HG02943 (cell line): ENCODE results near the gene PREPL.

Experiments
- ATAC-seq: cut with Tn5 transposase; IDR thresholded peaks from one replicate; pipeline ENCODE4 v1.9.1; 2021; ENCODE audit warnings: mild to moderate bottlenecking, low read depth, moderate library complexity; ENCODE audit not compliant: unreplicated experiment

Gene PREPL

GRCh38 chr2:44297431-44297830, 63.9 kb downstream of the PREPL start:
- ATAC-seq = no peak

DNA sequence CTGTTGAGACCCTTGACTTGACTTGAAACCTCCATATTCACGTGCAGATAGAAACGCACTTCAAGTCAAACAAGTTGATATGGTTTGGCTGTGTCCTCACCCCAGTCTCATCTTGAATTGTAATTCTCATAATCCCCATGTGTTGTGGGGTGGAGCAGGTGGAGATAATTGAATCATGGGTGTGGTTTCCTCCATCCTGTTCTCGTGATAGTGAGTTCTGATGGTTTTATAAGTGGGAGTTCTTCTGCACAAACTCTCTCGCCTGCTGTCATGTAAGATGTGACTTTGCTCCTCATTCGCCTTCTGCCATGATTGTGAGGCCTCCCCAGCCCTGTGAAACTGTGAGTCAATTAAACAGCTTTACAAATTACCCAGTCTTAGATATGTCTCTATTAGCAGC, 64.6 kb downstream of the PREPL start:
- no peak for ATAC-seq

GRCh38 chr2:44295633-44296359, 65.5 kb downstream of the PREPL start:
- ATAC-seq = no peak

DNA sequence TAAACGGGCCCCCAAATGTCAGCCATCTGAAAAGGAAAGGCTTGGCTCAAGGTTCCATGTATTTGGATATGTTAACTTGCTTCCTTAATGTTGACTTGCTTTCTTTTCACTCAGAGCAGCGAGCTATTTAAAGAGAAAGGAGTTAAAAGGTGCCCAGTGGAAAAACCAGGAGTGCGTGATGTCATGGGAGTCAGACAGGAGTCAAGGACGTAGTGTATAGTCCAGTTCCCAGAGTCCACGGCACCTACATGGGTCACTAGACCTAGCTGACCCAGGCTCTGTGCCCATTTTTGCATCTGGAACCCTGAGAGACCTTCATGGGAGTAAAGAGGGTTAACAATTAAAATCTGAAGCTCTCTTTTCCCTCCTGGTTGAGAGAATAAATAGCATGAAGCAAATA, 66.2 kb downstream of the PREPL start:
- ATAC-seq = no peak

DNA sequence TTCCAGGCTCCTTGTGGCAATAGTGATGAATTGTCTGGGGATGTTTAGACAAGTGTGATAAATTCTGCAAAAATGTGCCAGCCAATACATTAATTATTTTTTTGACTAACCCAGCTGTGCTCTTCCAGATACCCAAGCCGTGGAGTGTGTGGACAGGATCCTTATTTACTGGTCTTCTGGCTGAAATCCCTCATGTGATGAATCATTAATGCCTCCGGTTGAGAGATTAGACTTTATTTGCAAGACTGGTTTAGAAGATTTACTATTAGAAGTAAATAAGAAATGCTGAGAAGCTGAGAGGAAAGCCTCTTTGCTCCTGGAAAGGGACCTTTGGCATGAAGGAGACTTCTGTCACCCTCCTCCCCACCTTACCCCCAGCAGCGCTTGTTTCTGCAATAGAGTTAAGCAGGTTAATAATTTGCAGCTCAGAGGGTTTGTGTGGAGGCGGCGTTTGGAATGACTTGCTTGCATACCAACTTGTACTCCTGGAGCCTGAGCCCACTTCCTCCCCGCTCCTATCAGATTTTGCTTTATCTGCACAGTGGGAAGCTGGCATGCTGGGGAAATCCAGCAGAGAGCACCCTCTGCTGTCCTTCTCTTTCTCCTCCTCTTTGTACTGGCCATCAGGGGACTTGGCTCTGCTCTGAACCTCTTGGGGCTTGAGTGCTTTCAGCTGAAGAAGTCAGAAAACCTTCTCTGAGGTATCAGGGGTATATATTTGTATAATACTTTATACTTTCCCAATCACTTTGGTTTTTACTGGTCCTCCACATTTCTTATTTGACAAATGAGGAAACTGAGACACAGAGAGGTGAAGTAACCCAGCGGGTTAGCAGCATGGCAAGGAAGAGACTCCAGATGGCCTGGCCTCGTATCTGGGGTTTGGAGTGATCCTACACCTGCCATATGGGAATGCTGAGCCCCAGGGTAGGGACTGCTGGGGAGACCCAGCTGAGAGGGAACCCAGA, 69.7 kb downstream of the PREPL start:
- no peak for ATAC-seq

- no peak for ATAC-seq
These were observed 71.0 kb downstream of the PREPL start for GRCh38 chr2:44290261-44290660.

DNA sequence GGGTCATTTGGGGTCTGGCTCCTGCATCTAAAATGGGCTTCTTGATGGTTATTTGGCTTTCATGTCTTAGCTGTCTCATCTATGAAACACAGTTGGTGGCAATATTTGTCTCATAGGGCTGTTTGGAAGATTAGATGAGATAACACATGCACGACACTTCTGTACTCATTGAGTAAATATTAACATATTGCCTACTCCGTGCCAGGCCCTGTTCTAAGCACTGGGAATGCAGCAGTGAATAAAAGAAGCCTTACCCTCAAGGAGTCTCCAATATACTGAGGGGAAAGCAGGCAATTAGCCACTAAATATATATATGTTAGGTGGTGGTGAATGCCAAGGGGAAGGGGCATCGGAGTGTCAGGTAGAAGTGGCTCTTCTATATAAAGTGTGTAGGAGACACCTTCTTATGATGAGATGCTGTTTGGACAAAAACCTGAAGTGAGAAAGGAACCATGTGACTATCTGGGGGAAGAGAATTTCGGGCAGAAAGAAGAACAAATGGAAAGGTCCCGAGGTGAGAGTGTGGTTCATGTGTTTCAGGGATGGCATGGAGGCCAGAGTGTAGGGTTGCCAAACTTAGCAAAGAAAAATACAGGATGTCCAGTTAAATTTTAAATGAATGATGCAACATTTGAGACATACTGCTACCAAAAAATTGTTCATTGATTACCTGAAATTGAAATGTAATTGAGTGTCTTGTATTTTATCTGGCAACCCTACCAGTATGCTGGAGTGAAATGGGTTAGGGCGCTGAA, 74.2 kb downstream of the PREPL start:
- no peak for ATAC-seq

DNA sequence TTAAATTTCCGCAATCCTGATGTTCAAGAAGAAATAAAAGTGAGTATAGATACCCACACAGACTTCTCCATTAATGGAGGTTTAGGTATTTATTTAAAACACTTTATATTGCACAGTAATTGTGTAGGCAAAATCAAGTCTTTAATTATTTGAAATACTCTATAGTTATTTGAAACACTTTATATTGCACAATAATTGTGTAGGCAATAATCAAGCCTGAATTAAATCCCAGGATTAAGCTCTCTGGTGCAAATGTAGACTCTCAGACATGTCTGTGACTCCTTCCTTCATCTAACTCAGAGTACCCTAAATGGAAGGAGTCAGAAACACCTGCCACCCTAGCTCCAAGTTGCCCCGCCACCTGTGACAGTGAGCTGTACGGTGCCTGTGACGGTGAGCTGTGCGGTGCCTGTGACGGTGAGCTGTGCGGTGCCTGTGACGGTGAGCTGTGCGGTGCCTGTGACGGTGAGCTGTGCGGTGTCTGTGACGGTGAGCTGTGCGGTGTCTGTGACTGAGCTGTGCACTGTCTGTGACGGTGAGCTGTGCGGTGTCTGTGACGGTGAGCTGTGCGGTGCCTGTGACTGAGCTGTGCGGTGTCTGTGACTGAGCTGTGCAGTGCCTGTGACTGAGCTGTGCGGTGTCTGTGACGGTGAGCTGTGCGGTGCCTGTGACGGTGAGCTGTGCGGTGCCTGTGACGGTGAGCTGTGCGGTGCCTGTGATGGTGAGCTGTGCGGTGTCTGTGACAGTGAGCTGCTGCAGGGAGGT, 75.0 kb downstream of the PREPL start:
- ATAC-seq = no peak

- no peak for ATAC-seq
These were observed 76.1 kb downstream of the PREPL start for GRCh38 chr2:44285174-44285573.

DNA sequence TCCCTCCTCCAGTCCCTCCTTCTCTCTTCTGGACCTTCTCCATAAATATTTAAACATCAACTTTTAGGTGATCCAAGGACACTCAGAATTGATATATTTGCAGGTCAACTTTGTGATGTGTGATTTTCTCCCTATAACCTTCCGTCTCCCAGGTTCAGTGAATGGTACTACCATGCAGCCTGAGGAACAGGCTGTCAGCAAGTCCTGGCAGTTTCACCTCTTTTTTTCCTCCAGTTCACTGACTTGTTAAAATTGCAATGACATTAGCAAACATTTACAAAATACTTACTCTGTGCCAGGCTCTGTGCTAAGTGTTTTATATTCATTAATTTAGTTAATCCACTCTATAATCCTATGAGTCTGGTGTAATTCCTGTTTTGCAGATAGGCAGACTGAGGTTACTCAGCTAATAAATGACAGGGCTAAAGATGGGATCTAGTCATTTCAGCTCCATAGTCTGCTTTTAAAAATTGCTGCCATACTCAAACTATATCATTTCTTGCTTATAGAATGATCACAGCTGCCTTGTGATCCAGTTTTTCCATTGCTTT, 78.1 kb downstream of the PREPL start:
- ATAC-seq = no peak

DNA sequence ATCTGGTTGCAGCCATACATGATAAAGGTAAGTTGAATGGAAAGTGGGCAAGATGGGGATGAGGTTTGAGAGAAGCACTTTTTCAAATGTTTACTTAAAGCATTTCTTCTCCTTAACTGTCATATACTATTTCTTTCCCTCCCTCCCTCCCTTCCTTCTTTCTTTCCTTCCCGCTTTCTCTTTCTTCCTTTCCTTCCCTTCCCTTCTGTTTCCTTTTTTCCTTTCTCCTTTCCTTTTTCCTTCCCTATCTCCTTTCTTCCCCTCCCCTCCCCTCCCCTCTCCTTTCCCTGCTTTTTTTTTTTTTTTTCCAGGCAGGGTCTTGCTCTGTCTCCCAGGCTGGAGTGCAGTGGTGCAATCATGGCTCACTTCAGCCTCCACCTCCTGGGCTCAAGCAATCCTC, 80.4 kb downstream of the PREPL start:
- no peak for ATAC-seq

GRCh38 chr2:44277541-44277940, 83.8 kb downstream of the PREPL start:
- ATAC-seq = no peak

DNA sequence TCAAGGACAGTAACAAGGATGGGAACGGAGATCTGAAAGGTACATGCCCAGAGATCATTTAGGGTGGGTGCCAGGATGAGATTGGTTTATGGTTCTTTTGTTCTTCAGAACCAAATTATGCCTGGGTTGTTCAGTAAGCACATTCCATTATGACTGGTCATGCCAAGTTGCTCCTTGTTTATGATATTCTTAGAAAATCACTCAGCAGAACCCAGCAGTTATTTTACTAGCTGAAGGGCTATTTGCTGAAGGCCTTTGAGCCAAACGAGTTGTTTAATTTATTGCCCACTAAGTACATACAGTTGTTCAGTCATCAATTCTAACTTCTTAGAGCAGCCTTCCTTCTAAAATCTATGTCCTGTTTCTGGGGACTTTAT, 85.4 kb downstream of the PREPL start:
- ATAC-seq = no peak

- no peak for ATAC-seq
These were observed 87.7 kb downstream of the PREPL start for GRCh38 chr2:44273596-44273995.

- ATAC-seq = no peak
These were observed 88.2 kb downstream of the PREPL start for GRCh38 chr2:44273076-44273475.

DNA sequence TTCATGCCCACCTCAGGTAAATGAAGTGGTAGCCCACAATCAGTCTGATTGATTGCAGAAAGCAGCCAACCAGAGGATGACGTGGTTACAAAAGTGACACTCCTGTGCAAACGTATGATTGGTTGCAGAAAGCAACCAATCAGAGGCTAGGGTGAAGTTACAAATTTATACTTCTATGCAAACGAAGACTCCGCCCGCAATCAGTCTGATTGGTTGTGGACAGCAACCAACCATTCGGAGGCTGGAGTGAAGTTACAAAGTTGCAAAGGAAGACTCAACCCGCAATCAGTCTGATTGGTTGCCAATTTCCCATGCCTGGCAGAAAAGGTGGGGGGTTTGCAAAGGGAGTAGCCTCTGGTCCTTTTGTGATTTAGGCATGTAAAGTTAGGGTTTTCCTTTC, 90.0 kb downstream of the PREPL start:
- ATAC-seq = no peak

DNA sequence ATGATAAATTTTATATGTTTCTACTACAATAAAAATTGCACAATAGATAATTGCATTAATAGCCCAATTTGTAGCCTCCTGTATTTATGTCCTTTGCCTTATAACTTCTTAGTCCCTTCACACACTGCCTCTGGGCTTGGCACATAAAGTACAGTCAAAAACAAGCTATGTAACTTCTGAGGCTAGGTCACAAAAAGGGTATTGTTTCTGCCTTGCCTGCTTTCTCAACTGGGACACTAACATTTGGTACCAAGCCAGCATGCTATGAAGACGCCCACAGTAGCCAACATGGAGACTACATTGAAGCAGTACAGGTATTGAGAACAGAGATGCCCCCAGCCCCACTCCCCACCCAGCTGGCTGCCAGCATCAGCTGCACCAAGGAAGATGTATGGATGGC, 91.5 kb downstream of the PREPL start:
- ATAC-seq = no peak

DNA sequence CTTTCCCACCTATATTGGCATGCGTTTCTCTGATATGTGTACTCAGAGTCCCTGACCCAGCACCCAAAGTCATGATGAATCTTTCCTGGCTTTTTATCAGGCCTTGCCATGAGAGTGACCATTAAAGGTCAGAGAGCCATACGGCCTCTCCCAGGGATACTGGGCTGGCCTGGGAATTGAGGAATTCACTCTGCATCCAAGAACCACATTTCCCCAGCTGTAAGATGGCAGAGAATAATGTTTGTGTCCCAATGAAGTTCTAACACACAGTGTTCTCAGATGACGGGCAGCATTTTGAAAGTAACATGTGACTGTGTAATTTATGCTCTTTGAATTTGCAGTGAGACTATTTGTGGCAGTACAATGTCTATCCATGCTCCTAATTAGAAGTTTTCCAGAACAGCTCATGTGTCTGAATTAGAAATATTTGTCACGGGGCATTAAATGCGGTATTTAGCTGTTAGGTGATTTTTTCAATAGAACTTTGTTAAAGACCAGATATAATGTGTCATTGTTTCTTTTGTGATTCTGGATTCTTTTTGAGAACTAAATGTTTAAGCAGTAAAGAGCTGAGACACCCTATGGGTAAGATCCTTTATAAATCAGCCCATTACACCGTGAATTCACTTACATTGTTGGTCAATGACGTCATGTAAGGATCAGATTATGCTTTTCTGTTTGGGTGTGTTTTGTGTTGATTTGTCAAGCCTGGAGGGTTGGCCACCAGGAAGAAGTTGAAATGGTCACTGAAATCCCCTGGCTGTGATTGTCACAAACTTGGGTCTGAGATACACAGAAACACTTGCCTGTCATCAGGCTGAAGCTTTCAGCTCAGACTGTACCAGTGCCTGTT, 93.3 kb downstream of the PREPL start:
- no peak for ATAC-seq
